K562 (cell line): ENCODE measurements around the gene PACS1. TPM values are rescaled to one million over a fixed set of nuclear protein-coding genes. Genes with fewer than 3 reads are reported as not detected.

Source experiments
- ATAC-seq: fragments of 200-7000 bp; cut with Tn5 transposase; 3 replicates; pipeline ENCODE4 v1.9.1; 2020; ENCODE audit warnings: moderate library complexity
- BruUV-seq: library from RNA; stranded (reverse); fragments of 400-500 nt; replicated peaks from 2 replicates; lab custom pipeline; 2021; lab: Mats Ljungman, UMichigan
- CTCF ChIA-PET: fragments of 300-600 bp; formaldehyde crosslinking; extraction: SDS; loops from one replicate; lab custom pipeline; 2021; ENCODE audit warnings: low intra/inter-chr PET ratio; lab: Yijun Ruan, JAX
- POLR2A ChIA-PET: fragments of 300-600, 350-650 bp; sonication (Branson Sonifier 250); formaldehyde crosslinking; extraction: SDS; loops from one replicate; lab custom pipeline; 2021; ENCODE audit warnings: antibody characterized with exemption, inconsistent platforms; lab: Yijun Ruan, JAX
- DNase-seq, 4 experiments: peaks; one replicate each; pipeline versions ENCODE4 v3.0.0 to v3.0.0-alpha.2; 2011 to 2018; ENCODE audit warnings: low spot score in 3 of 4, mixed read lengths in 3 of 4; ENCODE audit errors: extremely low read depth in 1 of 4
- FAIRE-seq: peaks from 2 replicates; lab custom pipeline; 2011; peaks lifted over from hg19 to GRCh38; lab: Jason Lieb, UNC
- H2AFZ ChIP-seq: 2 replicates; pipeline ENCODE4 v1.6.0; 2011; ENCODE audit warnings: low read depth, low read length, control low read depth, inconsistent platforms
- H3K27ac ChIP-seq: fragments of 200-600 bp; 3 replicates; pipeline ENCODE4 v1.8.0; 2011; ENCODE audit warnings: low read depth, mild to moderate bottlenecking, control low read depth, inconsistent platforms, low read length, moderate library complexity, mixed read lengths; ENCODE audit errors: extremely low read depth
- H3K27me3 ChIP-seq, 2 experiments: fragments of 300-600 bp in 1 of 2; 2 replicates in 1 of 2; 3 replicates in 1 of 2; pipeline versions ENCODE4 v1.6.0 to v1.8.0; 2011; ENCODE audit warnings: inconsistent platforms in 2 of 2, low read length in 2 of 2, mild to moderate bottlenecking in 1 of 2, mixed read lengths in 1 of 2, moderate library complexity in 1 of 2; ENCODE audit not compliant: control insufficient read depth in 2 of 2, insufficient read depth in 2 of 2
- H3K36me3 ChIP-seq: fragments of 300-600 bp; 3 replicates; pipeline ENCODE4 v1.8.0; 2011; ENCODE audit warnings: mild to moderate bottlenecking, low read length, inconsistent platforms; ENCODE audit not compliant: control insufficient read depth, insufficient read depth
- H3K4me1 ChIP-seq, 2 experiments: fragments of 200-600 bp in 1 of 2; replicated peaks in 1 of 2; 2 replicates in 1 of 2; 3 replicates in 1 of 2; pipeline versions ENCODE4 v1.5.1 to v1.8.0; 2011; ENCODE audit warnings: inconsistent platforms in 2 of 2, low read length in 2 of 2, mild to moderate bottlenecking in 1 of 2, mixed read lengths in 1 of 2, moderate library complexity in 1 of 2; ENCODE audit not compliant: control insufficient read depth in 2 of 2, insufficient read depth in 2 of 2
- H3K4me2 ChIP-seq: 2 replicates; pipeline ENCODE4 v1.6.1; 2011; ENCODE audit warnings: low read length, control low read depth, inconsistent platforms, mixed read lengths; ENCODE audit not compliant: insufficient read depth
- H3K4me3 ChIP-seq: fragments of 200-600 bp; sonication (generic), shearing (Covaris generic); 2 replicates; pipeline ENCODE4 v1.5.1; 2016; ENCODE audit warnings: control low read depth, inconsistent platforms
- H3K79me2 ChIP-seq: fragments of 200-600 bp; 3 replicates; pipeline ENCODE4 v1.8.0; 2011; ENCODE audit warnings: low read length, inconsistent platforms; ENCODE audit not compliant: control insufficient read depth, insufficient read depth
- H3K9ac ChIP-seq, 2 experiments: 2 replicates each; pipeline versions ENCODE4 v1.6.0 to v1.6.1; 2011; ENCODE audit warnings: low read depth in 2 of 2, low read length in 2 of 2, control low read depth in 1 of 2, inconsistent platforms in 1 of 2, mild to moderate bottlenecking in 1 of 2, mixed read lengths in 1 of 2; ENCODE audit not compliant: insufficient read depth in 1 of 2
- H3K9me1 ChIP-seq: one replicate; pipeline ENCODE4 v1.6.0; 2011; ENCODE audit warnings: inconsistent platforms, mild to moderate bottlenecking, low read length, moderate library complexity; ENCODE audit not compliant: control insufficient read depth, insufficient read depth
- H3K9me3 ChIP-seq: replicated peaks from 2 replicates; pipeline ENCODE4 v1.5.1; 2011; ENCODE audit warnings: low read depth, low read length, inconsistent platforms; ENCODE audit not compliant: control insufficient read depth, insufficient read depth
- H4K20me1 ChIP-seq: replicated peaks from 2 replicates; pipeline ENCODE4 v1.6.1; 2011; ENCODE audit warnings: low read length, inconsistent platforms, mixed read lengths; ENCODE audit not compliant: control insufficient read depth, insufficient read depth
- CCNT2 ChIP-seq: IDR thresholded peaks from 2 replicates; pipeline ENCODE4 v1.6.1; 2011; ENCODE audit warnings: borderline replicate concordance, low read depth, mild to moderate bottlenecking, moderate library complexity, mixed read lengths, low read length; ENCODE audit not compliant: insufficient read length; ENCODE audit errors: extremely low read depth
- EGR1 ChIP-seq: fragments of 450-650 bp; conservative IDR thresholded peaks from 2 replicates; pipeline ENCODE4 v1.6.1; 2017; ENCODE audit warnings: mild to moderate bottlenecking
- ETS1 ChIP-seq: conservative IDR thresholded peaks from 2 replicates; pipeline ENCODE4 v1.6.1; 2011; ENCODE audit warnings: low read depth, mild to moderate bottlenecking, low read length; ENCODE audit not compliant: control insufficient read depth
- ETV5 ChIP-seq: sonication (generic); formaldehyde crosslinking; IDR thresholded peaks from 2 replicates; pipeline ENCODE4 v1.4.0; 2020; ENCODE audit warnings: low read depth, mild to moderate bottlenecking, missing genetic modification reagents
- GATAD2A ChIP-seq: fragments of 450-650 bp; IDR thresholded peaks from 2 replicates; pipeline ENCODE4 v1.6.1; 2017
- HSF4 ChIP-seq: fragments of 250-450 bp; sonication (Bioruptor Pico); IDR thresholded peaks from 2 replicates; pipeline ENCODE4 v2.1.2; 2022; ENCODE audit warnings: mild to moderate bottlenecking, moderate library complexity, borderline replicate concordance
- POLR2G ChIP-seq: fragments of 200-400 bp; formaldehyde crosslinking; IDR thresholded peaks from 2 replicates; pipeline ENCODE4 v1.6.1; 2017; ENCODE audit warnings: low read depth, mild to moderate bottlenecking, antibody characterized with exemption, low read length, moderate library complexity
- RAD51 ChIP-seq: fragments of 450-650 bp; IDR thresholded peaks from 2 replicates; pipeline ENCODE4 v1.7.1; 2016; ENCODE audit warnings: low read depth, mild to moderate bottlenecking, borderline replicate concordance
- RCOR1 ChIP-seq, 2 experiments: IDR thresholded peaks; 2 replicates each; pipeline ENCODE4 v1.6.1; 2012; ENCODE audit warnings: low read depth in 2 of 2, low read length in 2 of 2, borderline replicate concordance in 1 of 2, improper control_type of control experiment in 1 of 2
- RFX1 ChIP-seq: fragments of 450-650 bp; IDR thresholded peaks from 2 replicates; pipeline ENCODE4 v1.6.1; 2016; ENCODE audit warnings: mild to moderate bottlenecking, moderate library complexity
- U2AF2 ChIP-seq: fragments of 200-400 bp; formaldehyde crosslinking; optimal IDR thresholded peaks from 2 replicates; pipeline ENCODE3; 2017; ENCODE audit warnings: low read depth, mild to moderate bottlenecking, low read length
- VEZF1 ChIP-seq: fragments of 200-800 bp; sonication (Bioruptor generic); IDR thresholded peaks from 2 replicates; pipeline ENCODE4 v1.6.1; 2017; ENCODE audit warnings: missing genetic modification characterization, missing compliant biosample characterization
- ZNF212 ChIP-seq: fragments of 450-650 bp; formaldehyde crosslinking; IDR thresholded peaks from 2 replicates; pipeline ENCODE4 v1.4.0; 2020; ENCODE audit warnings: mild to moderate bottlenecking
- ZNF444 ChIP-seq: fragments of 250-450 bp; sonication (Bioruptor Pico); IDR thresholded peaks from 2 replicates; pipeline ENCODE4 v1.4.0; 2020; ENCODE audit warnings: mild to moderate bottlenecking, moderate library complexity
- WGBS: fragments of 100-300 bp; shearing (Covaris generic); methylation state at CpG from one replicate; pipeline ENCODE4 v1.1.6; 2016; ENCODE audit warnings: low coverage, mixed read lengths; ENCODE audit not compliant: insufficient coverage; ENCODE audit errors: missing lambda C conversion rate; 5-methylcytosine and 5-hydroxymethylcytosine counted together
- in situ Hi-C: fragments of 300-500 bp; cut with MboI; formaldehyde crosslinking; loops from 4 replicates; pipeline ENCODE4 v1.15.0; 2018; ENCODE audit warnings: inconsistent platforms, mixed read lengths
- intact Hi-C: fragments of 100-400 bp; cut with micrococcal nuclease; formaldehyde crosslinking; loops from 2 replicates; pipeline ENCODE4 v1.14.2; 2022
- polyA plus RNA-seq, 8 experiments: library from polyadenylated mRNA; depleted of rRNA in 4 of 8; stranded (reverse) in 5 of 8; unstranded in 3 of 8; fragments of >200 nt; fragmentation: Nextera tagmentation in 2 of 8; fragmentation: Illumina TruSeq in 1 of 8; extraction: Ambion mirVana in 2 of 8; extraction: Trizol in 1 of 8; gene quantifications; 2 replicates each; pipeline versions ENCODE4 v1.2.1 to v1.2.3, GENCODE V29; 2011 to 2014; ENCODE audit warnings: inconsistent platforms in 1 of 8, missing spikeins in 1 of 8
- total RNA-seq, 7 experiments: library from RNA; depleted of rRNA in 6 of 7; stranded (reverse); fragments of >200 nt in 6 of 7; fragmentation: Illumina TruSeq in 2 of 7; extraction: Trizol in 2 of 7; gene quantifications; 2 replicates each; pipeline versions ENCODE4 v1.2.1 to v1.2.3, GENCODE V29; 2011 to 2021; ENCODE audit warnings: low replicate concordance in 1 of 7
- TF ChIP-seq, protein P1 (sequence below): sonication (generic); formaldehyde crosslinking; IDR thresholded peaks from 2 replicates; pipeline ENCODE4 v1.8.0; 2023; ENCODE audit warnings: mild to moderate bottlenecking, missing genetic modification reagents
- TF ChIP-seq, protein P2 (sequence below), 3 experiments: fragments of 200-800 bp in 1 of 3; sonication (Bioruptor generic) in 1 of 3; sonication (generic) in 1 of 3; formaldehyde crosslinking in 1 of 3; IDR thresholded peaks; 2 replicates each; pipeline versions ENCODE4 v1.6.1 to v1.8.0; 2016 to 2022; ENCODE audit warnings: mild to moderate bottlenecking in 2 of 3, missing compliant biosample characterization in 2 of 3, missing genetic modification characterization in 2 of 3, missing genetic modification reagents in 1 of 3

PACS1 gene
- total and polyA plus RNA-seq, 9 of the 15 experiments (the other 6 are each of a cell fraction or from before 2014, with no cell fraction given) = 0.34 to 28.1 (median 8.5) TPM

DNA sequence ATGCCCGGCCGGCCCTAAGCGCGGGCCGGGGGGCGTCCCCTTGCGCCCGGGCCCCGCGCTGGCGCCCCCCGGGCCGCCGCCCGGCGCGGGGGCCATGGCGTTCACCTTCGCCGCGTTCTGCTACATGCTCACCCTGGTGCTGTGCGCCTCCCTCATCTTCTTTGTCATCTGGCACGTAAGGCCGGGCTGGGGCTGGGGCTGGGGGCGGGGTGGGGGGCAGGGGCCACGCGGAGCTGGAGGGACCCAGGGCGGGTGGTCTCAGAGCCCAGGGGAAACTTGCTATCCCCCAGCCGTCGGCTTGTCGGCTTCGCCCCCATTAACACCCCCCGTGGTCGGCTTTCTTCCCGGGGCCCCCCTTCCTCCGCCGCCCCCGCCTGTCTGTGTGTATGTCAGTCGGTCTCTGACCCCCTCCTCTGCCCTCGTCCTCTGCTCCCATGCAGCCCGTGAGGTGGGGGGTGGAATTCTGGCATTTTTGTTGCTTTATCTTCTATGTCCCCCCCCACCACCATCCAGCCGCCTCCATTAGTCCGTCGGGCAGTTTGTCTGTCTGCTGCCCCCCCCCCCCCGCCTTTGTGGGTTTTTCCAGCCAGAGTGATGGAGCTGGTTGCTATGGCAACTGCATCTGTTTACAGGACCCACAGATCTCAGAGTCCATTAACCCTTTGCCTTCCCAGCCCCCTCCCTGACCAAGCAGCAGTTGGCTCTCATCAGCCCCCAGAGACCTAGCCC, 208.5 kb downstream of the PACS1 start:
- POLR2A ChIA-PET = interaction anchor here (0.6 to 3.0 kb wide), 2 partner anchors 11 to 37 kb away, joined by 6 to 14 read pairs; partner anchors contain the start of gene YIF1A
- DNase-seq (peak; percentile 60 to 69 (median 64)), FAIRE-seq (no peak), ATAC-seq (no peak)
- Histone ChIP-seq H3K9ac (peak overlapping the region in 1 of 2 experiments; percentile 75; a peak in 2 of 4 replicates), H3K79me2 (no peaks in the 10 kb centered on the region), H3K4me1 (peaks cover 2 to 29% of the 10 kb centered on the region in 2 experiments; a peak in 3 of 5 replicates), H3K27ac (no peak overlapping the region), H3K9me3 (no peaks in the 10 kb centered on the region), H4K20me1 (peaks cover 19% of the 10 kb centered on the region), H3K27me3 (no peaks in the 10 kb centered on the region), H3K36me3 (peaks cover 29% of the 10 kb centered on the region; the same call in 2 of the 3 replicates), H3K4me2 (no peak overlapping the region), H2AFZ (no peak overlapping the region), H3K4me3 (no peak overlapping the region), H3K9me1 (peaks cover 4% of the 10 kb centered on the region)
- TF ChIP-seq CCNT2 (peak; percentile 42), GATAD2A (no peak), POLR2G (peak; percentile 65), ZNF212 (CRISPR knock-in tag) (no peak), ETV5 (CRISPR knock-in tag) (no peak), RAD51 (no peak), ETS1 (0 out of 2 replicates have a peak, but pooled peaks have one; percentile 12), U2AF2 (no peak), VEZF1 (CRISPR knock-in tag) (peak; percentile 70), HSF4 (CRISPR knock-in tag) (no peak), ZNF444 (CRISPR knock-in tag) (no peak), EGR1 (peak; percentile 40; the same call in 1 of the 2 replicates), RFX1 (peak; percentile 90), RCOR1 (IDR thresholded peaks at IDR 0.05; ENCODE audit: borderline replicate concordance in 1 of 2, low read depth in 2 of 2, low read length in 2 of 2) (peak in 1 of 2 experiments; percentile 72; a peak in 2 of 4 replicates)
- TF ChIP-seq, protein P1, sequence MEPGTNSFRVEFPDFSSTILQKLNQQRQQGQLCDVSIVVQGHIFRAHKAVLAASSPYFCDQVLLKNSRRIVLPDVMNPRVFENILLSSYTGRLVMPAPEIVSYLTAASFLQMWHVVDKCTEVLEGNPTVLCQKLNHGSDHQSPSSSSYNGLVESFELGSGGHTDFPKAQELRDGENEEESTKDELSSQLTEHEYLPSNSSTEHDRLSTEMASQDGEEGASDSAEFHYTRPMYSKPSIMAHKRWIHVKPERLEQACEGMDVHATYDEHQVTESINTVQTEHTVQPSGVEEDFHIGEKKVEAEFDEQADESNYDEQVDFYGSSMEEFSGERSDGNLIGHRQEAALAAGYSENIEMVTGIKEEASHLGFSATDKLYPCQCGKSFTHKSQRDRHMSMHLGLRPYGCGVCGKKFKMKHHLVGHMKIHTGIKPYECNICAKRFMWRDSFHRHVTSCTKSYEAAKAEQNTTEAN (CRISPR knock-in tag) = no peak
- TF ChIP-seq, protein P2, sequence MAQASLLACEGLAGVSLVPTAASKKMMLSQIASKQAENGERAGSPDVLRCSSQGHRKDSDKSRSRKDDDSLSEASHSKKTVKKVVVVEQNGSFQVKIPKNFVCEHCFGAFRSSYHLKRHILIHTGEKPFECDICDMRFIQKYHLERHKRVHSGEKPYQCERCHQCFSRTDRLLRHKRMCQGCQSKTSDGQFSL (CRISPR knock-in tag; IDR thresholded peaks at IDR 0.05) = peak; percentile 77; the same call in 1 of the 2 replicates
- TF ChIP-seq, protein P2 (tag; IDR thresholded peaks at IDR 0.05) = peak in 1 of 2 experiments; percentile 55; a peak in 1 of 4 replicates
- BruUV-seq = no TSS peak
- in situ Hi-C loops = no loop called here
- intact Hi-C loops = no loop called here
- 10% methylated on average over 3 of the region's 45 CpGs for WGBS
- CTCF ChIA-PET = no interaction called here
